HUES6 (cell line): ENCODE measurements around the gene EMX1.

ENCODE experiments used
- H3K27ac ChIP-seq: 2 replicates; pipeline ENCODE4 v1.7.0; 2013; ENCODE audit warnings: low read depth, mild to moderate bottlenecking, low read length, inconsistent platforms
- H3K27me3 ChIP-seq: 2 replicates; pipeline ENCODE4 v1.6.1; 2013; ENCODE audit warnings: low read length; ENCODE audit not compliant: control insufficient read depth, insufficient read depth
- H3K36me3 ChIP-seq: 2 replicates; pipeline ENCODE4 v1.6.1; 2013; ENCODE audit warnings: low read length; ENCODE audit not compliant: control insufficient read depth, insufficient read depth
- H3K4me1 ChIP-seq: 2 replicates; pipeline ENCODE4 v1.6.1; 2013; ENCODE audit warnings: low read length; ENCODE audit not compliant: control insufficient read depth, insufficient read depth
- H3K4me3 ChIP-seq: 2 replicates; pipeline ENCODE4 v1.5.1; 2013; ENCODE audit warnings: low read depth, low read length
- H3K9ac ChIP-seq: one replicate; pipeline ENCODE4 v1.6.1; 2013; ENCODE audit warnings: mild to moderate bottlenecking, low read length
- H3K9me3 ChIP-seq: 2 replicates; pipeline ENCODE4 v1.6.1; 2013; ENCODE audit warnings: low read depth, low read length; ENCODE audit not compliant: control insufficient read depth, insufficient read depth

The EMX1 gene

GRCh38 chr2:72917138-72917876 lies at the start of gene EMX1:
Gene EMX1 (plus strand): TSS chr2:72917519. CDS start chr2:72917853, 334 bp downstream.
- Histone ChIP-seq H3K36me3 (no peaks in the 10 kb centered on the region), H3K27ac (no peak within 1 kb of the TSS), H3K9me3 (no peaks in the 10 kb centered on the region), H3K4me3 (peak within 1 kb of the TSS; percentile 72), H3K9ac (peak within 1 kb of the TSS; percentile 7), H3K4me1 (peaks cover 27% of the 10 kb centered on the region), H3K27me3 (peaks cover 99% of the 10 kb centered on the region)

- Histone ChIP-seq H3K27ac (no peak overlapping the region), H3K9ac (no peak overlapping the region), H3K4me1 (no peaks in the 10 kb centered on the region), H3K36me3 (no peaks in the 10 kb centered on the region), H3K4me3 (no peak overlapping the region), H3K9me3 (no peaks in the 10 kb centered on the region; the same call in 1 of the 2 replicates), H3K27me3 (peaks cover 18% of the 10 kb centered on the region; the same call in 1 of the 2 replicates)
These were observed 46.3 kb upstream of the EMX1 start for GRCh38 chr2:72871060-72871459.

DNA sequence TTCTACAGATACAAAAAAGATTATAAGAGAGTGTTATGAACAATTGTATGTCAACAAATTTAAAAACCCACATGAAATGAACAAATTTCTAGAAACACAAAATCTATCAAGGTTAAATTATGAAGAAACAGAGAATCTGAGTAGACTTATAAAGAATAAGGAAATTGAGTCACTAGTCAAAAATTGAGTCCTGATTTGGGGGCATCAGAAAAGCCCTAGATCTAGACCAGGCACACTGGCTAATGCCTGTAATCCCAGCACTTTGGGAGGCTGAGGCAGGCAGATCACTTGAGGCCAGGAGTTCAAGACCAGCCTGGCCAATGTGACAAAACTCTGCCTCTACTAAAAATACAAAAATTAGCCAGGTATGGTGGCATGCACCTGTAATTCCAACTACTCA lies 45.4 kb upstream of the EMX1 start:
- no peaks in the 10 kb centered on the region for H3K4me1 ChIP-seq

GRCh38 chr2:72883356-72883962 lies 33.9 kb upstream of the EMX1 start:
- H3K27ac ChIP-seq = no peak overlapping the region
- no peaks in the 10 kb centered on the region for H3K9me3 ChIP-seq
- H3K27me3 ChIP-seq = peaks cover 67% of the 10 kb centered on the region
- no peak overlapping the region for H3K4me3 ChIP-seq
- H3K36me3 ChIP-seq = no peaks in the 10 kb centered on the region
- H3K9ac ChIP-seq = no peak overlapping the region
- peaks cover 6% of the 10 kb centered on the region for H3K4me1 ChIP-seq

More for the DNA sequence above, 45.4 kb upstream of the EMX1 start:
- Histone ChIP-seq H3K9me3 (no peaks in the 10 kb centered on the region; the same call in 1 of the 2 replicates), H3K36me3 (no peaks in the 10 kb centered on the region), H3K27me3 (peaks cover 18% of the 10 kb centered on the region; the same call in 1 of the 2 replicates), H3K27ac (no peak overlapping the region), H3K4me3 (no peak overlapping the region), H3K9ac (no peak overlapping the region)

- Histone ChIP-seq H3K4me1 (peaks cover 6% of the 10 kb centered on the region), H3K4me3 (peak overlapping the region; percentile 67), H3K27ac (no peak overlapping the region), H3K36me3 (no peaks in the 10 kb centered on the region), H3K9me3 (no peaks in the 10 kb centered on the region), H3K9ac (no peak overlapping the region), H3K27me3 (peaks cover 84% of the 10 kb centered on the region)
These were observed 30.8 kb upstream of the EMX1 start for GRCh38 chr2:72886505-72887031.

DNA sequence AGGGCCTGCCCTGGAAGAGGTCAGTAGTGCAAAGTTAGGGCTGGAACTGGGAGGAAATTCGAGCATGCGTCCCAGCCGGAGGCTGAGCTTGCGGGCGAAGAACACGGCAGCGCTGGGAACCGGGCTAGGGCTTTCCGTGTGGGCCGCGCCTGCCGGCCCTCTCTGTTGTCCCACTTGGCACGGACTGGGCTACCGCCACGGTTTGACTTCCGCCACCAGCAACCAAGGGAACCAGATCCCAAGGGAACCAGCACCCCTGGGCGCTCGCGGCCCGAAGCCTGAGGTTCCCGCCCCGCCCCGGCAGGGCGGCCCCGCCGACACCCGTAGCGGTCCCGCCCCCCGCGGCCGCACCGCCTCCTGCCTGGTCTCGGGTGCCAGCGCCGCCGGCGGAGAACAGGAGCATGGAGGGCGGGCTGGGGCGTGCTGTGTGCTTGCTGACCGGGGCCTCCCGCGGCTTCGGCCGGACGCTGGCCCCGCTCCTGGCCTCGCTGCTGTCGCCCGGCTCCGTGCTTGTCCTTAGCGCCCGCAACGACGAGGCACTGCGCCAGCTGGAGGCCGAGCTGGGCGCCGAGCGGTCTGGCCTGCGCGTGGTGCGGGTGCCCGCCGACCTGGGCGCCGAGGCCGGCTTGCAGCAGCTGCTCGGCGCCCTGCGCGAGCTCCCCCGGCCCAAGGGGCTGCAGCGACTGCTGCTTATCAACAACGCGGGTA lies 30.1 kb upstream of the EMX1 start, which contains the start of gene SPR:
Gene SPR (plus strand): TSS at position 377 of the 708 bp plus-strand sequence. CDS start 25 bp downstream, at position 402.
- no peaks in the 10 kb centered on the region for H3K36me3 ChIP-seq
- H3K4me1 ChIP-seq = peaks cover 6% of the 10 kb centered on the region
- H3K27ac ChIP-seq = no peak within 1 kb of the TSS
- H3K27me3 ChIP-seq = peaks cover 83% of the 10 kb centered on the region
- no peaks in the 10 kb centered on the region for H3K9me3 ChIP-seq
- peak within 1 kb of the TSS; percentile 67 for H3K4me3 ChIP-seq
- H3K9ac ChIP-seq = peak within 1 kb of the TSS; percentile 18

- Histone ChIP-seq H3K27me3 (peaks cover 82% of the 10 kb centered on the region), H3K27ac (no peak overlapping the region), H3K4me3 (peak overlapping the region; percentile 67), H3K9ac (peak overlapping the region; percentile 18), H3K36me3 (no peaks in the 10 kb centered on the region), H3K4me1 (peaks cover 6% of the 10 kb centered on the region), H3K9me3 (no peaks in the 10 kb centered on the region)
These were observed 29.4 kb upstream of the EMX1 start for GRCh38 chr2:72887740-72888437.

DNA sequence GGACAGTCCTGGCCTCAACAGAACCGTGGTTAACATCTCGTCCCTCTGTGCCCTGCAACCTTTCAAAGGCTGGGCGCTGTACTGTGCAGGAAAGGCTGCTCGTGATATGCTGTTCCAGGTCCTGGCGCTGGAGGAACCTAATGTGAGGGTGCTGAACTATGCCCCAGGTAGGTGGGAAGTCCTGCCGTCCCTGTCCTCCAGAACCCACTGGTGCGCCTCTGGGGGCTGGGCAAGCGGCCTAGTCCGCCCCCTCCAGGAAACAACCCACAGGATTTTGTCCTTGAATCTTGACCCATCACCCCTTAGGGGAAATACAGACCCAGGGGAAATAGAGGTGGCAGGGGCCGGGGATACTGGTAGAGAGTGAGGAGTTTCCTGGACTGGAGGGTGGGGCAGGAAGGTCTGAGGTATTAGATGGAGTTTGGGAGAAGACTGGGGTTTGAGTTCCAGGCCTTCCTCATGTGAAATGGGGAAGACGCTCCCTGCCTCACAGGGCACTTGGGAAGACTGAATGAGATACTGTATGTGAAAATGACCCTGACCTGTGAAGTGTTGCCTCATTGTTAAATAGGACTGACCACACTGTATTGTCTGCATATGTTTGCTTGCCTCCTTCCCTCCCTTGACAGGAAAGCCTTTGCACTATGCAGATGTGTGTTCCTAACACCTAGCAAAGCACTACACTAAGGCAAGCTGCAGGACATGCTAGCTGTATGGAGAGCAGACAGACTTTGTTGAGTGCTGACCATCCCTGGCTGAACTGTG lies 28.7 kb upstream of the EMX1 start:
- Histone ChIP-seq H3K27ac (no peak overlapping the region), H3K9me3 (no peaks in the 10 kb centered on the region), H3K27me3 (peaks cover 87% of the 10 kb centered on the region), H3K4me1 (peaks cover 6% of the 10 kb centered on the region), H3K36me3 (no peaks in the 10 kb centered on the region), H3K4me3 (no peak overlapping the region), H3K9ac (no peak overlapping the region)

- H3K36me3 ChIP-seq = no peaks in the 10 kb centered on the region
- H3K27ac ChIP-seq = no peak overlapping the region
- H3K27me3 ChIP-seq = peaks cover 89% of the 10 kb centered on the region
- H3K4me1 ChIP-seq = peaks cover 15% of the 10 kb centered on the region
- H3K9me3 ChIP-seq = no peaks in the 10 kb centered on the region
- H3K4me3 ChIP-seq = no peak overlapping the region
- no peak overlapping the region for H3K9ac ChIP-seq
These were observed 27.3 kb upstream of the EMX1 start for GRCh38 chr2:72889991-72890390.
